NCI-H69 (cell line): ENCODE measurements around the gene TTLL5.
"Not testable (repeated sequence)": the region's sequence is repeated elsewhere in the genome, so short reads cannot be mapped to it uniquely, and the experiment has no call there.

Experiments
- DNase-seq: peaks from one replicate; lab custom pipeline; 2025; lab: John Stamatoyannopoulos, UW

The TTLL5 gene

GRCh38 chr14:75835156-75835725 is 174.2 kb downstream of the TTLL5 start:
- DNase-seq, result no peak

DNA sequence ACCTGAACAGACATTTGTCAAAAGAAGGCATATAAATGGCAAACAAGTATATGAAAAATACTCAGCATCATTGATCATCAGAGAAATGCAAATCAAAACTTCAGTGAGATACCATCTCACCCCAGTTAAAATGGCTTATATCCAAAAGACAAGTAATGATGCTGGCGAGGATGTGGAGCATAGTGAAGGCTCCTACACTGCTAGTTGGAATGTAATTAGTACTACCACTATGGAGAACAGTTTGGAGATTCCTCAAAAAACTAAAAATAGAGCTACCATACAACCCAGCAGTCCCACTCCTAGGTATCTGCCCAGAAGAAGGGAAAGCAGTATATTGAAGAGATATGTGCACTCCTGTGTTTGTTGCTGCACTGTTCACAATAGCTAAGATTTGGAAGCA is 174.7 kb downstream of the TTLL5 start:
- DNase-seq, result no peak

DNA sequence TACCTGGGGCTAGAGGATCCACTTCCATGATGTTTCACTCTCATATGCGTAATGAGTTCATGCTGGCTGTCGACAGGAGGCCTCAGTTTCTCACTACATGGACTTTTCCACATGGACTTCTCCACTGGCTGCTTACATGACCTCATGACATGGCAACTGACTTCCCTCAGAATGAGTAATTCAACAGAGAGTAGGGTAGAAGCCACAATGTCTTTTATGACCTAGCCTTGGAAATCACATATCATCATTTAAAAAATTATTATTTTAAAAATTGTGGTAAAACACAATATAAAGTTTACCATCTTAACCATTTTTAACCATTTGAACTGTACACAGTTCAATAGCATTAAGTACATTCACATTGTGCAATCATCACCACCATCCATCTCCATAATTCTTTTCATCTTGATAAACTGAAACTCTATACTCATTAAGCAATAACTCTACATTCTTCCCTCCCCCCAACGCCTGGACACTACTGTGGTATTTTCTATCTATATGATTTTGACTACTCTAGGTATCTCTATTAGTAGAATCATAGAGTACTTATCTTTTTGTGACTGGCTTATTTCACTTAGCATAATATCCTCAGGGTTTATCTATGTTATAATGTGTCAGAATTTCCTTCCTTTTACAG is 176.2 kb downstream of the TTLL5 start:
- no peak for DNase-seq

DNA sequence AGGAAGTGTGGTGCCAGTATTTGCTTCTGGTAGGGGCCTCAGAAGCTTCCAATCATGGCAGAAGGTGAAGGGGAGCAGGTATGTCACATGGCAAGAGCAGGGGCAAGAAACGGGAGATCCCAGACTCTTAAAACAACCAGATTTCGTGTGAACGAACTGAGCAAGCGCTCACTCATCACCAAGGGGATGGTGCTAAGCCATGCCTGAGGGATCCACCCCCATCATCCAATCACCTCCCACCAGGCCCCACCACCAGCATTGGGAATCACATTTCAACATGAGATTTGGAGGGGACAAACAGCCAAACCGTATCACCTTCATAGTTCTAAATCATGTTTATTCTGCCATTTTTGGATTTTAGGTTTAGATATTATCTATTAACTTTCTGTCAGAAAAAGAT is 179.9 kb downstream of the TTLL5 start:
- no peak for DNase-seq

DNA sequence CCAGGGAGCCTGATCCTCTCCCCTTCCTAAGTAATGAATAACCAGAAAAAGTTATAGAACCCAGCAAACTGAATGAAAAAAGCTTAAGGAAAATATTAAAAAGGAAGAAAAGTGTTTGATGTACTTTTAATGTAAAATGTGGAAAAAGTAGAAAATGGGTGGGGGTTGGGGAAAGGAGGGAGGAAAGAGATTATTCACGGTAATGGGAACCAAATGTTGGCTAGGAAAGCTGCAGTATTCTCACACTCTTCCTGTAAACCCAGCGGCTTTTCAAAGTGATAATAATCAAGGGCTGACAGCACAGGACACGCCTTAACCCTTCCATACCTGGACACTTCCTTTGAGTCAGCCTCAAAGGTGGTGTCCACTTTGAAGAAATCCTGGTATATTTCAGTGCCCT is 181.5 kb downstream of the TTLL5 start:
- no peak for DNase-seq

GRCh38 chr14:75844486-75844885 is 183.4 kb downstream of the TTLL5 start:
- no peak for DNase-seq

DNA sequence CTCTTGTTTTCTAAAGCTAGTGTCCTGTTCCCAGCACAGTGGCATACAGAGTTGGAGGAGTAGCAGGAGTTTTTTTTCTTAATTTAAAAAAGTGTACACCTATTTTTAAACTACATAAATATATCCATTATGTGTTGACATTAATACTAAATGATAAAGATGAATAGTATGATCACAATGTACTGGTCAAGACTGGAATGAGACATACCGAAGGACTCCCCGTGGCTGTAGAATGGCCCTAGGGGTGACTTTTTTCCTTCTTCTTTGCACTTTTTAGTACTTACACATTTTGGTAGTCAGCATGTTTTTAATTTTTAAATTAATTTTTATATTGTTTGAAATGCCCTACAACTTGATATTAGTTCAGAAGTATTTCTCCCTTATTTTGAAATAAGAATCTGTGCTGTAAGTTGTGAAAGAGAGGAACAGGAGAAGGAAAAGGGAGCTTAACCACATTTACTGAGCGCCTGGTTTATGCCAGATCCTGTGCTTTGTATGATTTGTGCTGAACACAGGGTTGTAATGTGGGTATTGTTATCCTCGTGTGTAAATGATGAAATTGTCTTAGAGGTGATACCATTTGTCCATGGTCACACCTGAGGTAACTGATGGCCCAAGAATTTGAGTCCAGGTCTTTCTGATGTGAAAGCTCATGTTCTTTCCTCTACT is 184.2 kb downstream of the TTLL5 start:
- no peak for DNase-seq

DNA sequence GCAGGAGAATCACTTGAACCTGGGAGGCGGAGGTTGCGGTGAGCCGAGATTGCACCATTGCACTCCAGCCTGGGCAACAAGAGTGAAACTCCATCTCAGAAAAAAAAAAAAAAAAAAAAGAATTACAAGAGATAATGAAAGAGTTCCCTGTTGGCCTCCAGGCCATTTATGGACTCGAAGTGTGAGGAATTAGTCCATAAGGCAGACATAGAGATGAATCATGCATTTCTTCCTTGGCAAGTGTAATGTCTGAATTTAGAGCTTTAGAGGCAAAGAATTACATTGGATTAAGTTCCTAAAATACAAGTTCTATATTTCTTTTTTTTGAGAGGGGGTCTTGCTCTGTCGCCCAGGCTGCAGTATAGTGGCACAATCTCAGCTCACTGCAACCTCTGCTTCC is 185.6 kb downstream of the TTLL5 start:
- DNase-seq, result not testable (repeated sequence)

- DNase-seq, result no peak
Observed at GRCh38 chr14:75847584-75847983, 186.5 kb downstream of the TTLL5 start.

GRCh38 chr14:75848167-75848913 is 187.3 kb downstream of the TTLL5 start:
- DNase-seq, result no peak

DNA sequence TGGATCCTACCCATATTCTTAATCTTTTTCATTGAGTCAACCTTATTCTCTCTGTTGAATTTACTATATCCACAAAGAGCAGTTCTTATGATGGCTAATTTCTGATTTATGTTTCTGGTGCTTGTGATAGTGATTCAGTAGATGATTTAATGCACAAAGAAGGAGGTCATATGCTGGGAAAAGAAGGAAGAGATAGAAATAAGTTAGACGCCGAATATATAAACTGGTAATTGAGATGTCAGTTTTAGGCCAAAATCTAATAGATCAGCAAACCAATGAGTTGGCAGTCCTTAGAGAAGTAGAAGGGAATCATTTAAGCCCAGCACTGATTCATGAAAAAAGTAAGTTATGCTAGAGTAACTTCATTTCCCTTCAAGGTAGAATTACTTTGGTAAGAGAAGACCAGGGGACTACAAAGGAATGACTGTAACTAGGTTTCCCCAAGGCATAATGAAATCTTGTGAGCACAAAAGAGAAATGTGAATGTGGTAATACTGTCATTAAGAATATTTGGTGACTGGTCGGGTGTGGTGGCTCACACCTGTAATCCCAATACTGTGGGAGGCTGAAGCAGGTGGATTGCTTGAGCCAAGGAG is 188.4 kb downstream of the TTLL5 start:
- no peak for DNase-seq

DNA sequence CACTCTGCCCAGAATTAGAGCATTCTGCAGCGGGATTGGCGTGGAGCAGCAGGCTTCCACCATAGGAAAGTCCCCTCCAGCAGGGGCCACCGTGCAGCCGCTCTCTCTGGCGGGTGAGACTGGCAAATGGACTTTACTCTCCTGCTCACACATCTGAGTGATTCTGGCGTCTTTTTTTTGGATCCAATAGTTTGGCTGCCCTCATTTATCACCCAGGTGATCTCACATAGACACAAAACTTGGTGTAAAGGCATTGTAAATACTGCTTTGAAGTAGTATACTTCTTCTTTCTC is 190.5 kb downstream of the TTLL5 start:
- DNase-seq, result no peak

GRCh38 chr14:75854111-75854799 is 193.2 kb downstream of the TTLL5 start:
- DNase-seq, result no peak

DNA sequence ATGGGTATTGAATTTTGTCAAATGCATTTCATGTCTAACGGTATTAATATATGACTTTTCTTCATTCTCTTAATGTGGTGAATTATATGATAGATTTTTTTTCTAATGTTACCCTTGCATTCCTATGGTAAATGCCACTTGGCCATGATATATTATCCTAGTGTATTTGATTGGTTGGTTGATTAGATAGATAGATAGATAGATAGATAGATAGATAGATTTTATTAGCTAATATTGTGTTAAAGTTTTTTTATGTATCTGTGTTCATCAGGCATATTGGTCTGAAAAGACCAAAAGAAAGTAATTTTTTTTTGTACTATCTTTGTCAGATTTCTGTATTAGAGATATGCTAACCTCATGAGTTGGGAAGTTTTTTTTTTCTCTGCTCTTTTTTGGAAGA is 196.2 kb downstream of the TTLL5 start:
- no peak for DNase-seq

- no peak for DNase-seq
Observed at GRCh38 chr14:75858362-75858761, 197.3 kb downstream of the TTLL5 start.

- no peak for DNase-seq
Observed at GRCh38 chr14:75859746-75860145, 198.7 kb downstream of the TTLL5 start.

DNA sequence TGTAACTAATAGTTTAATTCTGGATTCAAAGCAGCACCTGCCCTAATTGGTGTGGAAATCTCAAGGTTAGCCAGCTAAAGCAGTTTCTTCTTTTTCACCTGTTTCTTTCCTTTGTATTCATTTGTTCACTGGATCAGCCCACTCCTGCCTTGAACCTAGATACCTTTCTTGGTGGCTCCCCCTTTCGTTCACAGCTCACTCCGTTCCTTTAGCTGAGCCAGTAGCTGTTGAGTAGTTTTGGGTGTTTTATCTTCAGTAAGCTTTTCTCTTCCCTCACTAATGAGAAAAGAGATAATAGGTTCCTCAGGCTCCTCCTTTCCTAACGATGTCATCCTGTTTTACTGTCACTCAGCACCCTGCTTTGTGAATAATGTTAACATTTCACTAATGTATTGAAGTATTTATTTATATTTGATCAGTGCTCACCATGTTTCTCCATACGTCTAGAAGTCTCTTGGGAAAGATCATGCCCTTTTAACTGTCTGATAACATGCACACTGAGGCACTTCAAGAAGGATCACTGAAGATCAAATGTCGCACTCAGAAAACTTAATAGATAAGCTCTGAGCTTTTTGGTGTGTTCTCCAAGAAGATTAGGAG is 199.6 kb downstream of the TTLL5 start:
- DNase-seq, result no peak

- DNase-seq, result peak; percentile 44
Observed at GRCh38 chr14:75861161-75861621, 200.1 kb downstream of the TTLL5 start.

GRCh38 chr14:75863221-75863620 is 202.2 kb downstream of the TTLL5 start:
- no peak for DNase-seq

GRCh38 chr14:75864352-75864751 is 203.3 kb downstream of the TTLL5 start:
- DNase-seq, result no peak

GRCh38 chr14:75865531-75865930 is 204.5 kb downstream of the TTLL5 start:
- DNase-seq, result no peak

DNA sequence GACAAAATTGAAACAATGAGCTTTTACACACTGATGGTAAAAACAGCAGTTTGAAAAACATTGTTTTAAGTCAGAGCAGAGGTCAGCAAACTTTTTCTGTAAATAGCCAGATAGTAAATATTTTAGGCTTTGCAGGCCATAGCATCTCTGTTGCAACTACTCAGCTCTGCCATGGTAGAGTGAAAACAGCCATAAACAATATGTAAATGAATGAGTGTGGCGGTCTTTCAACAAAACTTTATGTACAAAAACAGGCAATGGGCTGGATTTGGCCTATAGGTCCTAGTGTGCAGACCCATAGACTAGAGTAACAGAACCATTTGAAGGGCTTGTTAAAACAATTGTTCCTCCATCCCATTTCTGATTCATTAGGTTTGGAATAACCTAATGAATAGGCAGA is 205.9 kb downstream of the TTLL5 start:
- DNase-seq, result no peak
